Endothelial cell of umbilical vein (primary cell): ENCODE measurements around the gene ACIN1. TPM values are rescaled to one million over a fixed set of nuclear protein-coding genes. Genes with fewer than 3 reads are reported as not detected.

ENCODE experiments used
- BruUV-seq: library from RNA; stranded (reverse); fragments of 400-500 nt; replicated peaks from 2 replicates; lab custom pipeline; 2021; lab: Mats Ljungman, UMichigan
- CTCF ChIA-PET: fragments of 300-600, 350-600 bp; sonication (Branson Sonifier 250); formaldehyde crosslinking; loops from one replicate; lab custom pipeline; 2021; ENCODE audit warnings: antibody characterized with exemption, inconsistent platforms; lab: Charles Lee
- POLR2A ChIA-PET: fragments of 300-600, 350-600 bp; sonication (Branson Sonifier 250); formaldehyde crosslinking; loops from one replicate; lab custom pipeline; 2021; ENCODE audit warnings: antibody characterized with exemption, inconsistent platforms; lab: Charles Lee
- DNase-seq: peaks from one replicate; pipeline ENCODE4 v3.0.0-alpha.2; 2011; ENCODE audit warnings: low read depth, low spot score
- FAIRE-seq: peaks from 2 replicates; lab custom pipeline; 2011; peaks lifted over from hg19 to GRCh38; lab: Jason Lieb, UNC
- H2AFZ ChIP-seq: 2 replicates; pipeline ENCODE4 v1.6.0; 2012; ENCODE audit warnings: low read depth, low read length, control low read depth, inconsistent platforms
- H3K27ac ChIP-seq: 2 replicates; pipeline ENCODE4 v1.5.1; 2011; ENCODE audit warnings: low read depth, mild to moderate bottlenecking, control low read depth, low read length, moderate library complexity; ENCODE audit not compliant: insufficient read depth
- H3K27me3 ChIP-seq, 2 experiments: 2 replicates each; pipeline versions ENCODE4 v1.6.0 to v1.6.1; 2011; ENCODE audit warnings: low read length in 2 of 2, mixed read lengths in 1 of 2; ENCODE audit not compliant: control insufficient read depth in 2 of 2, insufficient read depth in 2 of 2
- H3K36me3 ChIP-seq, 2 experiments: 2 replicates in 1 of 2; 3 replicates in 1 of 2; pipeline ENCODE4 v1.5.1; 2011; ENCODE audit warnings: low read length in 2 of 2, mild to moderate bottlenecking in 1 of 2, moderate library complexity in 1 of 2; ENCODE audit not compliant: control insufficient read depth in 2 of 2, insufficient read depth in 2 of 2; ENCODE audit errors: extremely low read depth in 1 of 2
- H3K4me1 ChIP-seq: 3 replicates; pipeline ENCODE4 v1.5.1; 2011; ENCODE audit warnings: mild to moderate bottlenecking, low read length; ENCODE audit not compliant: control insufficient read depth, insufficient read depth; ENCODE audit errors: extremely low read depth
- H3K4me2 ChIP-seq: 2 replicates; pipeline ENCODE4 v1.6.1; 2011; ENCODE audit warnings: low read length, control low read depth, mixed read lengths; ENCODE audit not compliant: insufficient read depth
- H3K4me3 ChIP-seq, 3 experiments: fragments of 200-600 bp in 1 of 3; sonication (generic), shearing (Covaris generic) in 1 of 3; replicated peaks in 1 of 3; 2 replicates each; pipeline ENCODE4 v1.5.1; 2011 to 2016; ENCODE audit warnings: control low read depth in 3 of 3, low read length in 3 of 3, mild to moderate bottlenecking in 2 of 3, inconsistent platforms in 1 of 3, low read depth in 1 of 3, moderate library complexity in 1 of 3; ENCODE audit not compliant: insufficient read depth in 1 of 3
- H3K79me2 ChIP-seq: 2 replicates; pipeline ENCODE4 v1.6.0; 2012; ENCODE audit warnings: low read length, inconsistent platforms; ENCODE audit not compliant: control insufficient read depth, insufficient read depth
- H3K9ac ChIP-seq: replicated peaks from 2 replicates; pipeline ENCODE3; 2011; ENCODE audit warnings: low read length, control low read depth; ENCODE audit not compliant: insufficient read depth; ENCODE audit errors: extremely low read depth
- H3K9me1 ChIP-seq: replicated peaks from 3 replicates; pipeline ENCODE4 v1.6.0; 2011; ENCODE audit warnings: mild to moderate bottlenecking, low read length; ENCODE audit not compliant: control insufficient read depth, insufficient read depth; ENCODE audit errors: extremely low read depth
- H3K9me3 ChIP-seq: replicated peaks from 2 replicates; pipeline ENCODE4 v1.5.1; 2012; ENCODE audit warnings: low read length, inconsistent platforms; ENCODE audit not compliant: control insufficient read depth, insufficient read depth
- H4K20me1 ChIP-seq: replicated peaks from 2 replicates; pipeline ENCODE3; 2011; ENCODE audit warnings: mild to moderate bottlenecking, low read length; ENCODE audit not compliant: control insufficient read depth, insufficient read depth; ENCODE audit errors: extremely low read depth
- EZH2 ChIP-seq: IDR thresholded peaks from 2 replicates; pipeline ENCODE4 v1.6.1; 2012; ENCODE audit warnings: borderline replicate concordance, low read depth, mild to moderate bottlenecking, moderate library complexity, low read length, inconsistent platforms; ENCODE audit not compliant: severe bottlenecking
- FOS ChIP-seq: IDR thresholded peaks from 2 replicates; pipeline ENCODE4 v1.6.1; 2011; ENCODE audit warnings: mild to moderate bottlenecking, low read length, moderate library complexity, borderline replicate concordance; ENCODE audit not compliant: insufficient read depth
- GATA2 ChIP-seq: IDR thresholded peaks from 2 replicates; pipeline ENCODE4 v1.7.0; 2011; ENCODE audit warnings: low read depth, mild to moderate bottlenecking, moderate library complexity, mixed read lengths, low read length; ENCODE audit not compliant: insufficient read length, insufficient read depth
- JUN ChIP-seq: IDR thresholded peaks from 2 replicates; pipeline ENCODE4 v1.6.1; 2011; ENCODE audit warnings: borderline replicate concordance, low read depth; ENCODE audit not compliant: insufficient read length, insufficient read depth
- MYC ChIP-seq: IDR thresholded peaks from one replicate; pipeline ENCODE4 v1.6.1; 2011; ENCODE audit warnings: mild to moderate bottlenecking, low read depth, low read length
- POLR2A ChIP-seq: IDR thresholded peaks from 2 replicates; pipeline ENCODE4 v1.6.1; 2012; ENCODE audit warnings: low read depth, mild to moderate bottlenecking, control low read depth, low read length
- POLR2AphosphoS5 ChIP-seq: IDR thresholded peaks from 2 replicates; pipeline ENCODE4 v1.6.1; 2012; ENCODE audit warnings: low read depth, mild to moderate bottlenecking, control low read depth, low read length, moderate library complexity; ENCODE audit not compliant: insufficient read depth
- dilution Hi-C: fragments of 300-500 bp; cut with MboI; formaldehyde crosslinking; loops from one replicate; pipeline ENCODE4 v1.15.0; 2019; ENCODE audit warnings: low sequenced_read_pairs; ENCODE audit not compliant: extremely low pct_ligation_motif_present
- intact Hi-C: fragments of 100-400 bp; cut with micrococcal nuclease; formaldehyde crosslinking; loops from one replicate; pipeline ENCODE4 v1.10.0; 2022
- polyA plus RNA-seq, 4 experiments: library from polyadenylated mRNA; depleted of rRNA in 3 of 4; stranded (reverse) in 3 of 4; unstranded in 1 of 4; fragments of >200 nt; gene quantifications; 2 replicates each; pipeline versions ENCODE4 v1.2.1 to v1.2.3, GENCODE V29; 2011 to 2012; ENCODE audit warnings: missing spikeins in 1 of 4
- total RNA-seq: library from RNA; stranded (reverse); gene quantifications from 2 replicates; pipeline ENCODE4 v1.2.3, GENCODE V29; 2021
- TF ChIP-seq, protein P1 (sequence below): IDR thresholded peaks from 2 replicates; pipeline ENCODE4 v1.6.1; 2011; ENCODE audit not compliant: insufficient read depth, insufficient read length
- TF ChIP-seq, protein P2 (sequence below), 2 donors: IDR thresholded peaks; 1 replicate in 1 of 2; 2 replicates in 1 of 2; pipeline ENCODE4 v1.5.1; 2011; ENCODE audit warnings: low read length in 2 of 2, mild to moderate bottlenecking in 2 of 2, moderate library complexity in 2 of 2, control low read depth in 1 of 2, inconsistent platforms in 1 of 2, low read depth in 1 of 2; ENCODE audit not compliant: insufficient read depth in 1 of 2; ENCODE audit errors: extremely low read depth in 1 of 2

The ACIN1 gene
- total and polyA plus RNA-seq, 2 donors (not counting 3 experiments of a cell fraction or from before 2014, with no cell fraction given) = 146 to 240 TPM

DNA sequence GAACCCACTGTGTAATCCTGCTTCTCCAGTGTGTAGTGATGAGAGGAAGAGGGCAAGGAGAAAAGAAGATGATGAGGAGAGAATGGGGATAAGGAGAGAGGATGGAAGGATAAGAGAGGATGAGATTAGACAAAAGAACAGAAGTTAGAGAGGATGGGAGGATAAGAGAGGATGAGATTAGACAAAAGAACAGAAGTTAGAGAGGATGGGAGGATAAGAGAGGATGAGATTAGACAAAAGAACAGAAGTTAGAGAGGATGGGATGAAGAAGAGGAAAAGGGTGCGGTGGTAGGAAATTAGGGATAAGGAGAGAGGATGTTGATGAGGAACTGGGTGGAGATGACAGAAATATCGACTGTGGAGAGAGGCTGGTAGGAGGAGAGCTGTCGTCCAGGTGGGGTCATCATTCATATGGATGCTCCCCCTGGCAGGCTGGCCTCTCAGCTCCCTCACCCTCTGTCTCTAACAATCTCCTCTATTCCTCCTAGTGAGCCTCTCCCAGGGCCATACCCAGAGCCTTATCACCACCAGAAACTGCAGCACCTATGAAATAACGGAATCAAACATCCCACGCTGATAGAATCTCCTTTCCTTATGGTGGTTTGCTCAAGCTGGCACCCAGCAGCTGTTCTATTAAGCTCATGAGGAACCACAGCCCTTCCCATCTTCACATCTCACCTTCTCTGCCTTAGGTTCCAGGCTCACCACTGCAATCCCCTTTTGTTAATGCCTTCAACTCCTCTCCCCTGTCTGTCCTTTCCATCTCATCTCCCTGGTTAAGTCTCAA lies 15.8 kb upstream of the ACIN1 start:
- Histone ChIP-seq H3K36me3 (no peaks in the 10 kb centered on the region), H3K4me2 (no peak overlapping the region), H4K20me1 (no peaks in the 10 kb centered on the region), H3K27ac (no peak overlapping the region), H3K79me2 (no peaks in the 10 kb centered on the region), H3K9me1 (no peaks in the 10 kb centered on the region), H3K9ac (no peak overlapping the region), H3K4me1 (peaks cover 13% of the 10 kb centered on the region), H2AFZ (no peak overlapping the region), H3K9me3 (no peaks in the 10 kb centered on the region), H3K4me3 (no peak overlapping the region), H3K27me3 (peaks cover 9 to 10% of the 10 kb centered on the region in 2 experiments)
- POLR2A ChIA-PET = interaction anchor here (1.5 kb wide), 1 partner anchor 16 kb away, joined by 5 read pairs; the partner anchor contains the start of genes ACIN1 and C14orf119
- TF ChIP-seq EZH2 (no peak), JUN (no peak), MYC (no peak), POLR2AphosphoS5 (no peak), GATA2 (no peak), FOS (no peak), POLR2A (no peak)
- TF ChIP-seq, protein P1, sequence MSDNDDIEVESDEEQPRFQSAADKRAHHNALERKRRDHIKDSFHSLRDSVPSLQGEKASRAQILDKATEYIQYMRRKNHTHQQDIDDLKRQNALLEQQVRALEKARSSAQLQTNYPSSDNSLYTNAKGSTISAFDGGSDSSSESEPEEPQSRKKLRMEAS = no peak
- TF ChIP-seq, protein P2, sequence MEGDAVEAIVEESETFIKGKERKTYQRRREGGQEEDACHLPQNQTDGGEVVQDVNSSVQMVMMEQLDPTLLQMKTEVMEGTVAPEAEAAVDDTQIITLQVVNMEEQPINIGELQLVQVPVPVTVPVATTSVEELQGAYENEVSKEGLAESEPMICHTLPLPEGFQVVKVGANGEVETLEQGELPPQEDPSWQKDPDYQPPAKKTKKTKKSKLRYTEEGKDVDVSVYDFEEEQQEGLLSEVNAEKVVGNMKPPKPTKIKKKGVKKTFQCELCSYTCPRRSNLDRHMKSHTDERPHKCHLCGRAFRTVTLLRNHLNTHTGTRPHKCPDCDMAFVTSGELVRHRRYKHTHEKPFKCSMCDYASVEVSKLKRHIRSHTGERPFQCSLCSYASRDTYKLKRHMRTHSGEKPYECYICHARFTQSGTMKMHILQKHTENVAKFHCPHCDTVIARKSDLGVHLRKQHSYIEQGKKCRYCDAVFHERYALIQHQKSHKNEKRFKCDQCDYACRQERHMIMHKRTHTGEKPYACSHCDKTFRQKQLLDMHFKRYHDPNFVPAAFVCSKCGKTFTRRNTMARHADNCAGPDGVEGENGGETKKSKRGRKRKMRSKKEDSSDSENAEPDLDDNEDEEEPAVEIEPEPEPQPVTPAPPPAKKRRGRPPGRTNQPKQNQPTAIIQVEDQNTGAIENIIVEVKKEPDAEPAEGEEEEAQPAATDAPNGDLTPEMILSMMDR (IDR thresholded peaks at IDR 0.05; ENCODE audit: extremely low read depth in 1 of 2, insufficient read depth in 1 of 2, low read depth in 1 of 2, low read length in 2 of 2) = no peak
- intact Hi-C loops = no loop called here
- BruUV-seq = no TSS peak
- DNase-seq (no peak), FAIRE-seq (no peak)
- CTCF ChIA-PET = interaction anchor here (0.8 to 6.7 kb wide), 9 partner anchors 10 to 123 kb away, joined by 3 to 141 read pairs (median 13); partner anchors contain the start of genes ACIN1 and C14orf119
- dilution Hi-C loops = no loop called here
